Kidney (tissue), 14 donors: ENCODE results near the gene ARMH4. TPM values are rescaled to one million over a fixed set of nuclear protein-coding genes. Genes with fewer than 3 reads are reported as not detected.

Source experiments
- DNase-seq, 5 donors: peaks; one replicate each; pipeline ENCODE4 v3.0.0-alpha.2; 2013 to 2020
- FAIRE-seq: peaks from 2 replicates; lab custom pipeline; 2012; peaks lifted over from hg19 to GRCh38; lab: Jason Lieb, UNC
- H3K27ac ChIP-seq, 2 donors: one replicate each; pipeline ENCODE4 v1.7.0; 2013; ENCODE audit warnings: low read depth in 2 of 2, low read length in 2 of 2, inconsistent platforms in 1 of 2
- H3K27me3 ChIP-seq: one replicate; pipeline ENCODE4 v1.7.1; 2013; ENCODE audit warnings: low read length, inconsistent platforms; ENCODE audit not compliant: control insufficient read depth, insufficient read depth
- H3K36me3 ChIP-seq, 3 donors: one replicate each; pipeline versions ENCODE4 v1.7.0 to v1.7.1; 2013; ENCODE audit warnings: low read length in 3 of 3, control low read depth in 1 of 3, inconsistent platforms in 1 of 3; ENCODE audit not compliant: insufficient read depth in 3 of 3, control insufficient read depth in 2 of 3
- H3K4me1 ChIP-seq, 3 donors: one replicate each; pipeline versions ENCODE4 v1.7.0 to v1.7.1; 2013; ENCODE audit warnings: low read length in 3 of 3, inconsistent platforms in 1 of 3, low read depth in 1 of 3; ENCODE audit not compliant: control insufficient read depth in 2 of 3, insufficient read depth in 2 of 3
- H3K4me3 ChIP-seq, 3 donors: one replicate each; pipeline versions ENCODE4 v1.7.0 to v1.8.1; 2013; ENCODE audit warnings: low read length in 3 of 3, control low read depth in 1 of 3, inconsistent platforms in 1 of 3
- H3K9ac ChIP-seq, 3 donors: one replicate each; pipeline versions ENCODE4 v1.7.0 to v1.7.1; 2013; ENCODE audit warnings: low read length in 3 of 3, control low read depth in 1 of 3, inconsistent platforms in 1 of 3
- H3K9me3 ChIP-seq, 3 donors: one replicate each; pipeline versions ENCODE4 v1.7.0 to v1.7.1; 2013; ENCODE audit warnings: low read length in 3 of 3, control low read depth in 1 of 3, inconsistent platforms in 1 of 3; ENCODE audit not compliant: control insufficient read depth in 2 of 3, insufficient read depth in 1 of 3
- intact Hi-C: fragments of 100-400 bp; cut with DNase I; formaldehyde crosslinking; loops from one replicate; pipeline ENCODE4 v1.11.1; 2022
- polyA plus RNA-seq: library from polyadenylated mRNA; stranded (reverse); fragments of 350-450 nt; fragmentation: Illumina TruSeq; extraction: RNeasy Lipid Tissue Mini Kit (QIAGEN cat#74804); gene quantifications from one replicate; pipeline ENCODE4 v1.2.3, GENCODE V29; 2014; ENCODE audit warnings: low read depth, low replicate concordance; ENCODE audit not compliant: insufficient read depth
- total RNA-seq: library from RNA; stranded (reverse); fragmentation: NEBNext Ultra II Directional; extraction: Animal tissue kit (Norgen Biotek cat#: 25700); gene quantifications from one replicate; pipeline ENCODE4 v1.2.1, GENCODE V29; 2021
- TF ChIP-seq, protein P1 (sequence below): IDR thresholded peaks from 3 replicates; pipeline ENCODE4 v1.5.1; 2012; ENCODE audit warnings: mild to moderate bottlenecking, moderate library complexity, borderline replicate concordance; ENCODE audit not compliant: insufficient read depth; ENCODE audit errors: extremely low read depth
- donor health status: control.
- donor health status: control.
- donor health status: control.
- donor health status: control.
- donor health status: control.
- donor health status: DM: yes; HTN: yes; CAD: no.
- donor health status: Normal renal cell carcinoma (clear cell type).

The ARMH4 gene
- total and polyA plus RNA-seq, 2 donors from 2014 or later = 4.9 to 14.2 TPM

DNA sequence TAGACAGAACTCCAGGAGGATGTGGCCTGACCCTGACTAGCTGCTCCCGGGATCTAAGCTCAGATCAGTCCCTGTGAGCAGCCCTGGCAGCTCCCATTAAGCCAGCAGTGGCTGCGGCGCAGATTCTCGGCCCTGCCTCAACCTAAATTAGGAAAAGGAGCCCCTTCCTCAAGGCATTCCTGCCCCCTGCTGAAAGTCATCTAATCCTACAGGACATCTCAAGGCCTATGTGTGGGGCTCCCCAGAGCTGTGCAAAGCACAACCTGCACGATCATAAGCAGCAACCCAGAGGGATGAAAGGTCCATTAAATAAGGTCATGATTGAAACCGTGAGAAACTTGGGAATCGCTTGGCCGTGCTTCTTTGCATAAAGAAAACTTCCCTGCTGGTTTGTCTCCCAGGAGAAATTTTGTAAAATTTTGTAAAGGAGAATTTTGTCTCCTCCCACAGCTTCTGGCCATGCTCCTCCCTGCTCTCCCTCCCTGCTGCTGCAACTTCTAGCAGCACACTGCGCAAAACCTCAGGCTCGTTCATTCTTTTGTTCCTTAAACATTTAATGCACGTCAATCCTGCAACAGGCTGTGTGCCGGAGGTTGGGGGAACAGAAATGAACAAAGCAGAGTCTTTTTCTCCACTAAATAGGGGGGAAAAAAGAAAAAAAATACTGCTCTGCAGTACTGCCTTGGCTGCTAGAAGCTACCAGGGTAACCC lies 189.5 kb downstream of the ARMH4 start:
- no peak overlapping the region for H3K9ac ChIP-seq
- DNase-seq (peak in 4 of 5 donors; percentile 75 to 90 (median 81)), FAIRE-seq (no peak)
- no peak overlapping the region for H3K4me3 ChIP-seq
- no peak overlapping the region for H3K27ac ChIP-seq
- H3K4me1 ChIP-seq = no peaks in the 10 kb centered on the region
- TF ChIP-seq, protein P1, sequence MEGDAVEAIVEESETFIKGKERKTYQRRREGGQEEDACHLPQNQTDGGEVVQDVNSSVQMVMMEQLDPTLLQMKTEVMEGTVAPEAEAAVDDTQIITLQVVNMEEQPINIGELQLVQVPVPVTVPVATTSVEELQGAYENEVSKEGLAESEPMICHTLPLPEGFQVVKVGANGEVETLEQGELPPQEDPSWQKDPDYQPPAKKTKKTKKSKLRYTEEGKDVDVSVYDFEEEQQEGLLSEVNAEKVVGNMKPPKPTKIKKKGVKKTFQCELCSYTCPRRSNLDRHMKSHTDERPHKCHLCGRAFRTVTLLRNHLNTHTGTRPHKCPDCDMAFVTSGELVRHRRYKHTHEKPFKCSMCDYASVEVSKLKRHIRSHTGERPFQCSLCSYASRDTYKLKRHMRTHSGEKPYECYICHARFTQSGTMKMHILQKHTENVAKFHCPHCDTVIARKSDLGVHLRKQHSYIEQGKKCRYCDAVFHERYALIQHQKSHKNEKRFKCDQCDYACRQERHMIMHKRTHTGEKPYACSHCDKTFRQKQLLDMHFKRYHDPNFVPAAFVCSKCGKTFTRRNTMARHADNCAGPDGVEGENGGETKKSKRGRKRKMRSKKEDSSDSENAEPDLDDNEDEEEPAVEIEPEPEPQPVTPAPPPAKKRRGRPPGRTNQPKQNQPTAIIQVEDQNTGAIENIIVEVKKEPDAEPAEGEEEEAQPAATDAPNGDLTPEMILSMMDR = no peak
- intact Hi-C loops = no loop called here
- H3K9me3 ChIP-seq = no peaks in the 10 kb centered on the region
- H3K27me3 ChIP-seq = no peaks in the 10 kb centered on the region
- H3K36me3 ChIP-seq = no peaks in the 10 kb centered on the region

DNA sequence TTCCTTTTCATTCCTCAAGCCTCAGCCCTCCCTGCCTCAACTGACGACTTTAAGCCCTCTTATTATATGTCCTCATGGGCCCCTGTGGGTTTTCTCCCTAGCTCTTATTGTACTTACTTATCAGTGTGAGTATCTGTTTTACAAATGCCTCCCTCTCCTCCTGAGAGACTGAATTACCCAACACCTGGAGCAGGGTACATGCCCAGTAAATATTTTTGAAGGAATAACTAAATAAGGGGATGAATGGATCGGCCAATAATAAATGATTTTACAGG lies 190.3 kb downstream of the ARMH4 start:
- DNase-seq (no peak), FAIRE-seq (no peak)
- no peaks in the 10 kb centered on the region for H3K4me1 ChIP-seq
- H3K27me3 ChIP-seq = no peaks in the 10 kb centered on the region
- no peak overlapping the region for H3K4me3 ChIP-seq
- no peaks in the 10 kb centered on the region for H3K36me3 ChIP-seq
- intact Hi-C loops = no loop called here
- no peak overlapping the region for H3K9ac ChIP-seq
- TF ChIP-seq, protein P1 = no peak
- no peak overlapping the region for H3K27ac ChIP-seq
- no peaks in the 10 kb centered on the region for H3K9me3 ChIP-seq

DNA sequence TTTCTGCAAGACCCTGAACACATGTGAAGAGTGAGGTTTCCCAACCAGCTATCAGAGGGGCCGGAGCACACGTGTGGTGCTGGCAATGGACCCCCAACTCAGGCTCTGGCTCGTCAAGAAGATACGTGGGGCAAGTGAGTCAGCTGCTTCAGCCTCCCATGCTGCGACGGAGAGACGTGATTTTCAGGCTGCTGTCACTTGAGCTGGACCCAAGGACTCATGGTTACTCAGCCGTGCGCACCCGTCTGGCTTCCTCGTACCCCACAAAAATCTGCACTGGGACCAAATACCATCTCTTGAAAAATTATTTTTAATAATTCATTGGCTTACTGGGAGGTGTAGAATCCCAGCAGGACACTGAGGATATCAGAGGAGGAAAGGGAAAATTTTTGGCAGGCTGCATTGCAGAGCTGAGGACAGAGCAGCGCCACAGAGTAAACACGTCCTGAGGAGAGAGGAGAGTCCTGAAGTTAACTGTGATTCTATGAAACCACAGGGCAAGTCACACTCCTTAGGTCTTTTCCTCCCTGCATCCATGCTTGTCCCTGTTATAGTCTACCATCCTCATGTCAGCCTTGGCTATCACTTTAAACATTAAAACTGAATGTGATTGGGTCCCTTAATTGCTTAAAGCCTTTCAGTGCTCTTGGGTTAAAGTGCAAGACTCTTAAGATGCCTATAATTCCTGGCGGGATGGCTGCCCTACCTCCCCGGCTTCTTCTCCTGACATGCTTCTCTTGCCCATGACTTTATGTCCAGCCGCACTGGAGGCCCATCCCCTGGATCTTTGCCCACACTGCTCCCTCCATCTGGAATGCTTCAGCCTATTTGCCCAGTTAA lies 190.8 kb downstream of the ARMH4 start:
- H3K27ac ChIP-seq = no peak overlapping the region
- H3K9ac ChIP-seq = no peak overlapping the region
- H3K36me3 ChIP-seq = no peaks in the 10 kb centered on the region
- intact Hi-C loops = no loop called here
- H3K9me3 ChIP-seq = no peaks in the 10 kb centered on the region
- TF ChIP-seq, protein P1 = no peak
- no peaks in the 10 kb centered on the region for H3K4me1 ChIP-seq
- FAIRE-seq (no peak), DNase-seq (no peak)
- H3K4me3 ChIP-seq = no peak overlapping the region
- H3K27me3 ChIP-seq = no peaks in the 10 kb centered on the region
